ENCODE data around the gene TNS3. TPM values are rescaled to one million over a fixed set of nuclear protein-coding genes. Genes with fewer than 3 reads are reported as not detected.

TNS3 gene
- total and polyA plus RNA-seq, 2 of the 13 experiments (the other 11 are each of a cell fraction or from before 2014, with no cell fraction given) = 52.9 to 55.7 TPM

- TF ChIP-seq HNF4G (IDR thresholded peaks at IDR 0.05; ENCODE audit: borderline replicate concordance, low read depth, low read length) (no peak), HNF4G (CRISPR knock-in tag; IDR thresholded peaks at IDR 0.05; ENCODE audit: borderline replicate concordance, low read depth) (peak; percentile 27; the same call in 1 of the 2 replicates), CREB3 (CRISPR knock-in tag; IDR thresholded peaks at IDR 0.05) (peak; percentile 76; the same call in 1 of the 2 replicates), GZF1 (CRISPR knock-in tag; IDR thresholded peaks at IDR 0.05) (no peak), HNRNPLL (IDR thresholded peaks at IDR 0.05; ENCODE audit: low read depth, low read length, poor library complexity, severe bottlenecking) (no peak), ZNF776 (CRISPR knock-in tag; IDR thresholded peaks at IDR 0.05) (no peak), AHDC1 (CRISPR knock-in tag; IDR thresholded peaks at IDR 0.05; ENCODE audit: borderline replicate concordance) (no peak; the same call in 1 of the 2 replicates), ZNF407 (CRISPR knock-in tag; IDR thresholded peaks at IDR 0.05; ENCODE audit: not compliant biosample characterization) (no peak), SKIL (CRISPR knock-in tag; IDR thresholded peaks at IDR 0.05; ENCODE audit: borderline replicate concordance) (no peak; the same call in 1 of the 2 replicates)
Measured at GRCh38 chr7:47622946-47623640, 41.2 kb upstream of the TNS3 start (continued).

Data from HepG2 (cell line).